Gastroesophageal sphincter (tissue), 4 donors: ENCODE results near the gene CRKL. TPM values are rescaled to one million over a fixed set of nuclear protein-coding genes. Genes with fewer than 3 reads are reported as not detected.

Source experiments
- ATAC-seq: fragments of 150-250 bp; one replicate; pipeline ENCODE4 v1.9.1; 2016; ENCODE audit warnings: mild to moderate bottlenecking, moderate library complexity
- H3K27ac ChIP-seq, 4 donors: fragments of 200-600 bp; sonication (generic) in 3 of 4; 1 replicate in 3 of 4; 2 replicates in 1 of 4; pipeline ENCODE4 v1.5.1; 2016 to 2019
- H3K27me3 ChIP-seq: fragments of 200-600 bp; sonication (generic); one replicate; pipeline ENCODE4 v1.5.1; 2019
- H3K36me3 ChIP-seq, 2 donors: fragments of 200-600 bp; sonication (generic); one replicate each; pipeline ENCODE4 v1.5.1; 2019; ENCODE audit warnings: control low read depth in 1 of 2
- H3K4me1 ChIP-seq, 3 donors: fragments of 200-600 bp; sonication (generic); 1 replicate in 2 of 3; 2 replicates in 1 of 3; pipeline ENCODE4 v1.5.1; 2016 to 2019; ENCODE audit warnings: control low read depth in 2 of 3
- H3K4me3 ChIP-seq, 2 donors: fragments of 200-600 bp; sonication (generic); one replicate each; pipeline ENCODE4 v1.5.1; 2019; ENCODE audit warnings: mild to moderate bottlenecking in 1 of 2, moderate library complexity in 1 of 2
- H3K9me3 ChIP-seq, 3 donors: fragments of 200-600 bp; sonication (generic); one replicate each; pipeline ENCODE4 v1.5.1; 2017 to 2019; ENCODE audit warnings: control low read depth in 2 of 3
- CTCF ChIP-seq, 4 experiments: fragments of 200-600 bp in 2 of 4; fragments of 450-650 bp in 2 of 4; sonication (generic) in 1 of 4; IDR thresholded peaks; one replicate each; pipeline ENCODE4 v1.5.1; 2017 to 2019; ENCODE audit warnings: antibody characterized with exemption in 4 of 4, mild to moderate bottlenecking in 2 of 4, moderate library complexity in 2 of 4
- EP300 ChIP-seq: sonication (generic); formaldehyde crosslinking; IDR thresholded peaks from one replicate; pipeline ENCODE4 v1.6.1; 2017; ENCODE audit warnings: antibody characterized with exemption, mild to moderate bottlenecking
- POLR2A ChIP-seq, 2 donors: fragments of 450-650 bp; IDR thresholded peaks; one replicate each; pipeline ENCODE4 v1.6.1; 2017; ENCODE audit warnings: antibody characterized with exemption in 2 of 2, mild to moderate bottlenecking in 2 of 2, moderate library complexity in 1 of 2
- POLR2AphosphoS5 ChIP-seq: sonication (generic); formaldehyde crosslinking; IDR thresholded peaks from one replicate; pipeline ENCODE4 v1.6.1; 2017; ENCODE audit warnings: antibody characterized with exemption
- WGBS, 2 donors: methylation state at CpG; one replicate each; pipeline ENCODE4 v1.1.5; 2018; ENCODE audit warnings: low coverage in 1 of 2; 5-methylcytosine and 5-hydroxymethylcytosine counted together
- total RNA-seq, 4 donors: library from RNA; depleted of rRNA; stranded (reverse); fragments of >200 nt; gene quantifications; one replicate each; pipeline ENCODE4 v1.1.0, GENCODE V29; 2016

CRKL gene
- total RNA-seq, 4 donors from 2014 or later = 42.5 to 55.8 (median 46.0) TPM

GRCh38 chr22:20952544-20953341 lies 35.5 kb downstream of the CRKL start:
- 79 to 81% methylated on average over 11 to 13 of the region's 13 CpGs for WGBS, 2 donors
- no peak overlapping the region for H3K27ac ChIP-seq

GRCh38 chr22:20953342-20953608 lies 36.1 kb downstream of the CRKL start:
- no peak for ATAC-seq
- H3K4me3 ChIP-seq = no peak overlapping the region
- H3K4me1 ChIP-seq = peaks cover 0 to 25% (median 7%) of the 10 kb centered on the region in 3 donors
- 70 to 76% methylated on average over 3 of the region's 3 CpGs for WGBS, 2 donors
- H3K9me3 ChIP-seq = no peaks in the 10 kb centered on the region
- TF ChIP-seq POLR2A (IDR thresholded peaks at IDR 0.05) = no peak
- no peak for TF ChIP-seq EP300
- no peak for TF ChIP-seq POLR2AphosphoS5
- no peak for TF ChIP-seq CTCF (IDR thresholded peaks at IDR 0.05)
- no peaks in the 10 kb centered on the region for H3K27me3 ChIP-seq
- H3K27ac ChIP-seq = no peak overlapping the region
- H3K36me3 ChIP-seq = peaks cover 0 to 54% of the 10 kb centered on the region in 2 donors

More at GRCh38 chr22:20952544-20953341, 35.5 kb downstream of the CRKL start:
- no peak for ATAC-seq
- H3K9me3 ChIP-seq = no peaks in the 10 kb centered on the region
- H3K4me3 ChIP-seq = no peak overlapping the region
- H3K27me3 ChIP-seq = no peaks in the 10 kb centered on the region
- peaks cover 0 to 23% (median 7%) of the 10 kb centered on the region in 3 donors for H3K4me1 ChIP-seq
- TF ChIP-seq POLR2A (IDR thresholded peaks at IDR 0.05) = no peak
- no peak for TF ChIP-seq POLR2AphosphoS5
- TF ChIP-seq EP300 = no peak
- no peak for TF ChIP-seq CTCF (IDR thresholded peaks at IDR 0.05)
- H3K36me3 ChIP-seq = peaks cover 0 to 54% of the 10 kb centered on the region in 2 donors

- Histone ChIP-seq H3K36me3 (peaks cover 0 to 54% of the 10 kb centered on the region in 2 donors), H3K4me3 (no peak overlapping the region), H3K4me1 (peaks cover 0 to 27% (median 7%) of the 10 kb centered on the region in 3 donors), H3K9me3 (no peaks in the 10 kb centered on the region), H3K27me3 (no peaks in the 10 kb centered on the region), H3K27ac (no peak overlapping the region)
- no peak for TF ChIP-seq EP300
- TF ChIP-seq CTCF (IDR thresholded peaks at IDR 0.05) = no peak
- no peak for TF ChIP-seq POLR2AphosphoS5
- TF ChIP-seq POLR2A (IDR thresholded peaks at IDR 0.05) = no peak
- WGBS, 2 donors = 91 to 94% methylated on average over 6 to 7 of the region's 8 CpGs
- peak; percentile 70 for ATAC-seq
These were observed 36.7 kb downstream of the CRKL start for GRCh38 chr22:20953668-20954500.

GRCh38 chr22:20955548-20955947 lies 38.3 kb downstream of the CRKL start:
- no peak overlapping the region for H3K4me3 ChIP-seq
- TF ChIP-seq CTCF (IDR thresholded peaks at IDR 0.05) = no peak
- TF ChIP-seq POLR2AphosphoS5 = no peak
- no peak for TF ChIP-seq POLR2A (IDR thresholded peaks at IDR 0.05)
- TF ChIP-seq EP300 = no peak
- peaks cover 0 to 40% of the 10 kb centered on the region in 2 donors for H3K36me3 ChIP-seq
- H3K4me1 ChIP-seq = peaks cover 0 to 27% (median 7%) of the 10 kb centered on the region in 3 donors
- no peak overlapping the region for H3K27ac ChIP-seq
- WGBS, 2 donors = 54 to 89% methylated on average over 5 of the region's 7 CpGs
- no peak for ATAC-seq
- H3K9me3 ChIP-seq = no peaks in the 10 kb centered on the region
- H3K27me3 ChIP-seq = no peaks in the 10 kb centered on the region
